Measurements from ENCODE around the gene CDH13.

DNA sequence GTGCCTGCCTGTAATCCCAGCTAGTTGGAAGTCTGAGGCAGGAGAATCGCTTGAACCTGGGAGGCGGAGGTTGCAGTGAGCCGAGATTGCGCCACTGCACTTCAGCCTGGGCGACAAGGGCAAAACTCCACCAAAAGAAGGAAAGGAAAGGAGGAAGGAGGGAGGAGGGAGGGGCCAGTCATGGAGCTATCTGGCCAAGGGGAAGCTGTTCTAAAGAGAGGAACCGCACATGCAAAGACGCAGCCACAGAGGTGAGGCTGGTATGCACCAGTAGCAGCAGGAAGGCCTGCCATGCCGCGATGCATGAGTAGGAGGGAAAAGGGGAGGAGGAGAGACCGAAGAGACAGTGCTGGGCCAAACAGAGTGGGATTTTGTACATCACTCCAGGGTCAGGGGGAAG is 1216.9 kb downstream of the CDH13 start:
- TF ChIP-seq, protein P1, sequence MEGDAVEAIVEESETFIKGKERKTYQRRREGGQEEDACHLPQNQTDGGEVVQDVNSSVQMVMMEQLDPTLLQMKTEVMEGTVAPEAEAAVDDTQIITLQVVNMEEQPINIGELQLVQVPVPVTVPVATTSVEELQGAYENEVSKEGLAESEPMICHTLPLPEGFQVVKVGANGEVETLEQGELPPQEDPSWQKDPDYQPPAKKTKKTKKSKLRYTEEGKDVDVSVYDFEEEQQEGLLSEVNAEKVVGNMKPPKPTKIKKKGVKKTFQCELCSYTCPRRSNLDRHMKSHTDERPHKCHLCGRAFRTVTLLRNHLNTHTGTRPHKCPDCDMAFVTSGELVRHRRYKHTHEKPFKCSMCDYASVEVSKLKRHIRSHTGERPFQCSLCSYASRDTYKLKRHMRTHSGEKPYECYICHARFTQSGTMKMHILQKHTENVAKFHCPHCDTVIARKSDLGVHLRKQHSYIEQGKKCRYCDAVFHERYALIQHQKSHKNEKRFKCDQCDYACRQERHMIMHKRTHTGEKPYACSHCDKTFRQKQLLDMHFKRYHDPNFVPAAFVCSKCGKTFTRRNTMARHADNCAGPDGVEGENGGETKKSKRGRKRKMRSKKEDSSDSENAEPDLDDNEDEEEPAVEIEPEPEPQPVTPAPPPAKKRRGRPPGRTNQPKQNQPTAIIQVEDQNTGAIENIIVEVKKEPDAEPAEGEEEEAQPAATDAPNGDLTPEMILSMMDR (IDR thresholded peaks at IDR 0.05; ENCODE audit: low read depth, low read length, poor library complexity, severe bottlenecking), result no peak
- TF ChIP-seq EZH2phosphoT487 (IDR thresholded peaks at IDR 0.05; ENCODE audit: borderline replicate concordance, low read length), result no peak

All from DOHH2 (cell line).